ENCODE data around the gene TAF10. TPM values are rescaled to one million over a fixed set of nuclear protein-coding genes. Genes with fewer than 3 reads are reported as not detected.

TAF10 gene
- total RNA-seq, 1 experiment from 2014 or later = 387 TPM

GRCh38 chr11:6653097-6653496 is 41.1 kb upstream of the TAF10 start:
- in situ Hi-C loops (cut with HindIII; ENCODE audit: low pct_unique_long_range_greater_than_20kb, low sequenced_read_pairs) = no loop called here
- Histone ChIP-seq H3K4me3 (ENCODE audit: low read depth in 2 of 2, low read length in 2 of 2) (no peak overlapping the region), H3K27me3 (ENCODE audit: control insufficient read depth, insufficient read depth, low read length) (peaks cover 80% of the 10 kb centered on the region), H3K27ac (ENCODE audit: low read length) (no peak overlapping the region), H3K4me1 (ENCODE audit: control insufficient read depth, insufficient read depth, low read length) (no peaks in the 10 kb centered on the region), H3K9me3 (ENCODE audit: control insufficient read depth, insufficient read depth, low read depth, low read length) (no peaks in the 10 kb centered on the region), H3K36me3 (ENCODE audit: control insufficient read depth, insufficient read depth, low read length) (no peaks in the 10 kb centered on the region; the same call in 1 of the 2 replicates)
- no peak for TF ChIP-seq REST (IDR thresholded peaks at IDR 0.05; ENCODE audit: insufficient read depth in 1 of 2, low read depth in 2 of 2, low read length in 1 of 2)
- TF ChIP-seq TCF7L2 (IDR thresholded peaks at IDR 0.05; ENCODE audit: low read depth, low read length) = no peak
- TF ChIP-seq SIN3A (IDR thresholded peaks at IDR 0.05; ENCODE audit: borderline replicate concordance, insufficient read depth, low read depth, low read length) = no peak
- no peak for TF ChIP-seq CTCF (IDR thresholded peaks at IDR 0.05)
- no peak for TF ChIP-seq POLR2AphosphoS5 (IDR thresholded peaks at IDR 0.05; ENCODE audit: low read depth, low read length)
- no peak for ATAC-seq
- intact Hi-C loops (cut with micrococcal nuclease; ENCODE audit: unreplicated experiment) = no loop called here
- no peak for DNase-seq (ENCODE audit: low read depth, low spot score)
- BruUV-seq (replicated peaks) = no TSS peak
- ChIA-PET POLR2A (no interaction called here), CTCF (no interaction called here)

GRCh38 chr11:6652182-6652581 is 40.2 kb upstream of the TAF10 start:
- Histone ChIP-seq H3K27ac (ENCODE audit: low read length) (no peak overlapping the region), H3K36me3 (ENCODE audit: control insufficient read depth, insufficient read depth, low read length) (no peaks in the 10 kb centered on the region; the same call in 1 of the 2 replicates), H3K4me3 (ENCODE audit: low read depth in 2 of 2, low read length in 2 of 2) (no peak overlapping the region), H3K9me3 (ENCODE audit: control insufficient read depth, insufficient read depth, low read depth, low read length) (no peaks in the 10 kb centered on the region), H3K27me3 (ENCODE audit: control insufficient read depth, insufficient read depth, low read length) (peaks cover 71% of the 10 kb centered on the region), H3K4me1 (ENCODE audit: control insufficient read depth, insufficient read depth, low read length) (no peaks in the 10 kb centered on the region)
- no peak for ATAC-seq
- in situ Hi-C loops (cut with HindIII; ENCODE audit: low pct_unique_long_range_greater_than_20kb, low sequenced_read_pairs) (no loop called here), intact Hi-C loops (cut with micrococcal nuclease; ENCODE audit: unreplicated experiment) (no loop called here)
- POLR2A ChIA-PET = no interaction called here
- DNase-seq (ENCODE audit: low read depth, low spot score) = no peak
- BruUV-seq (replicated peaks) = no TSS peak
- CTCF ChIA-PET = interaction anchor here (0.6 kb wide), 1 partner anchor 121 kb away, joined by 3 read pairs; no protein-coding TSS in a partner anchor
- TF ChIP-seq REST (IDR thresholded peaks at IDR 0.05; ENCODE audit: insufficient read depth in 1 of 2, low read depth in 2 of 2, low read length in 1 of 2) (no peak), POLR2AphosphoS5 (IDR thresholded peaks at IDR 0.05; ENCODE audit: low read depth, low read length) (no peak), SIN3A (IDR thresholded peaks at IDR 0.05; ENCODE audit: borderline replicate concordance, insufficient read depth, low read depth, low read length) (no peak), CTCF (IDR thresholded peaks at IDR 0.05) (no peak), TCF7L2 (IDR thresholded peaks at IDR 0.05; ENCODE audit: low read depth, low read length) (no peak)
